Endodermal cell (in vitro differentiated cells): ENCODE results near the gene BMPR2. TPM values are rescaled to one million over a fixed set of nuclear protein-coding genes. Genes with fewer than 3 reads are reported as not detected.

Experiments used
- DNase-seq: peaks from one replicate; pipeline ENCODE4 v3.0.0-alpha.2; 2017
- H3K27ac ChIP-seq: 2 replicates; pipeline ENCODE4 v1.5.1; 2013; ENCODE audit warnings: mild to moderate bottlenecking, low read depth, low read length, moderate library complexity
- H3K27me3 ChIP-seq: 2 replicates; pipeline ENCODE4 v1.6.1; 2013; ENCODE audit warnings: mild to moderate bottlenecking, low read length, moderate library complexity; ENCODE audit not compliant: insufficient read depth, control insufficient read depth, poor library complexity, severe bottlenecking
- H3K36me3 ChIP-seq: 2 replicates; pipeline ENCODE4 v1.7.0; 2013; ENCODE audit warnings: mild to moderate bottlenecking, low read length, moderate library complexity; ENCODE audit not compliant: control insufficient read depth, insufficient read depth
- H3K4me1 ChIP-seq: one replicate; pipeline ENCODE4 v1.7.0; 2013; ENCODE audit warnings: low read length; ENCODE audit not compliant: control insufficient read depth, insufficient read depth
- H3K4me3 ChIP-seq: 2 replicates; pipeline ENCODE4 v1.5.1; 2013; ENCODE audit warnings: mild to moderate bottlenecking, low read length, moderate library complexity
- H3K9ac ChIP-seq: 2 replicates; pipeline ENCODE4 v1.6.1; 2013; ENCODE audit warnings: mild to moderate bottlenecking, low read length, moderate library complexity; ENCODE audit not compliant: poor library complexity, severe bottlenecking; ENCODE audit errors: extremely low read depth
- H3K9me3 ChIP-seq: 2 replicates; pipeline ENCODE4 v1.6.1; 2013; ENCODE audit warnings: mild to moderate bottlenecking, low read length, moderate library complexity; ENCODE audit not compliant: control insufficient read depth
- H3K27ac Mint-ChIP-seq: 2 replicates; pipeline ENCODE4 v1.8.0; 2020; ENCODE audit warnings: mixed read lengths
- H3K27me3 Mint-ChIP-seq: 2 replicates; pipeline ENCODE4 v1.8.0; 2021; ENCODE audit warnings: mild to moderate bottlenecking, mixed read lengths; ENCODE audit not compliant: insufficient read depth
- H3K36me3 Mint-ChIP-seq: 2 replicates; pipeline ENCODE4 v1.8.0; 2020; ENCODE audit warnings: low read depth, mixed read lengths
- H3K4me1 Mint-ChIP-seq: 2 replicates; pipeline ENCODE4 v1.8.0; 2020; ENCODE audit warnings: mixed read lengths
- H3K4me3 Mint-ChIP-seq: 2 replicates; pipeline ENCODE4 v1.8.0; 2020; ENCODE audit warnings: mild to moderate bottlenecking, moderate library complexity, mixed read lengths
- H3K9me3 Mint-ChIP-seq: 2 replicates; pipeline ENCODE4 v1.8.0; 2020; ENCODE audit warnings: mild to moderate bottlenecking, mixed read lengths
- WGBS, 2 experiments: methylation state at CpG; one replicate each; pipeline versions ENCODE4 v1.1.5 to v1.1.7; 2013; ENCODE audit warnings: missing lambda C conversion rate in 2 of 2, mixed read lengths in 1 of 2; ENCODE audit not compliant: insufficient coverage in 1 of 2, insufficient read length in 1 of 2; 5-methylcytosine and 5-hydroxymethylcytosine counted together
- total RNA-seq, 2 donors: library from RNA; stranded (reverse); fragmentation: NEBNext Ultra II Directional in 1 of 2; extraction: Animal tissue kit (Norgen Biotek cat#: 25700) in 1 of 2; gene quantifications; 2 replicates in 1 of 2; 3 replicates in 1 of 2; pipeline ENCODE4 v1.2.1, GENCODE V29; 2021
- TF ChIP-seq, protein P1 (sequence below): fragments of 200-600 bp; sonication (generic); conservative IDR thresholded peaks from 2 replicates; pipeline ENCODE4 v1.5.0; 2021; ENCODE audit warnings: antibody characterized with exemption, mild to moderate bottlenecking

BMPR2 gene
- total RNA-seq, 2 donors from 2014 or later, result 42.2 to 56.3 TPM

DNA sequence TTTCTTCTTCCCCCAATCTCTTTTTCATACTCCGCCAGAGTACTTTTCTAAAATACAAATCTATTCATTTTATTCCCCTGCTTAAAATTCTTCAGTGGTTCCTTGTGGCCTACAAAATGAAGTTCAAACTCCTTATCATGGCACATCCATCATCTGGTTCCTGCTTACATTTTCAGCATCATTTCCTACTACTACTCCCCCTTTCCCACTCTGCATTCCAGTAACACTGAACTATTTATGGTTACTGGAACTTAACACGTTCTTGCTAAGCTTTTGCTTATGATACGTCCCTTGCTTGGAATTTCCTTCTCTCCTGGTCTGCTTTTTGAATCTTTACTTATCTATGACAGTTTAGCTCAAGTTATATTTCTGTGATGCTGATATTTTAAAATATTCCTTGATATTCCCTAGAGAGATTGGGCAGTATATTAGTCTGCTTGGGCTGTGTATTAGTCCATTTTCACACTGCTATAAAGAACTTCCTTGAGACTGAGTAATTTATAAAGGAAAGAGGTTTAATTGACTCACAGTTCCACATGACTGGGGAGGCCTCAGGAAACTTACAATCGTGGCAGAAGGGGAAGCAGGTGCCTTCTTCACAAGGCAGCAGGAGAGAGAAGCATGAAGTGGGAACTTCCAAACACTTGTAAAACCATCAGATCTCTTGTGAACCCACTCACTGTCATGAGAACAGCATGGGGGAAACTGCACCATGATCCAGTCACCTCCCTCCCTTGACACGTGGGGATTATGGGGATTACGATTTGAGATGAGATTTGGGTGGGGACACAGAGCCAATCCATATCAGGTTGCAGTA lies 53.2 kb downstream of the BMPR2 start:
- peaks cover 10% of the 10 kb centered on the region for H3K9me3 ChIP-seq
- H3K27me3 ChIP-seq, result no peaks in the 10 kb centered on the region
- no peak overlapping the region for H3K9ac ChIP-seq
- Mint-ChIP-seq H3K27ac (no peak overlapping the region), H3K4me3 (no peak overlapping the region), H3K36me3 (peaks cover 35% of the 10 kb centered on the region), H3K4me1 (peaks cover 24% of the 10 kb centered on the region), H3K27me3 (no peaks in the 10 kb centered on the region), H3K9me3 (no peaks in the 10 kb centered on the region)
- 95 to 98% methylated on average over 6 of the region's 6 CpGs for WGBS, 2 experiments
- peaks cover 7% of the 10 kb centered on the region for H3K4me1 ChIP-seq
- no peak overlapping the region for H3K4me3 ChIP-seq
- no peak for DNase-seq
- H3K27ac ChIP-seq, result no peak overlapping the region
- peaks cover 36% of the 10 kb centered on the region for H3K36me3 ChIP-seq
- TF ChIP-seq, protein P1, sequence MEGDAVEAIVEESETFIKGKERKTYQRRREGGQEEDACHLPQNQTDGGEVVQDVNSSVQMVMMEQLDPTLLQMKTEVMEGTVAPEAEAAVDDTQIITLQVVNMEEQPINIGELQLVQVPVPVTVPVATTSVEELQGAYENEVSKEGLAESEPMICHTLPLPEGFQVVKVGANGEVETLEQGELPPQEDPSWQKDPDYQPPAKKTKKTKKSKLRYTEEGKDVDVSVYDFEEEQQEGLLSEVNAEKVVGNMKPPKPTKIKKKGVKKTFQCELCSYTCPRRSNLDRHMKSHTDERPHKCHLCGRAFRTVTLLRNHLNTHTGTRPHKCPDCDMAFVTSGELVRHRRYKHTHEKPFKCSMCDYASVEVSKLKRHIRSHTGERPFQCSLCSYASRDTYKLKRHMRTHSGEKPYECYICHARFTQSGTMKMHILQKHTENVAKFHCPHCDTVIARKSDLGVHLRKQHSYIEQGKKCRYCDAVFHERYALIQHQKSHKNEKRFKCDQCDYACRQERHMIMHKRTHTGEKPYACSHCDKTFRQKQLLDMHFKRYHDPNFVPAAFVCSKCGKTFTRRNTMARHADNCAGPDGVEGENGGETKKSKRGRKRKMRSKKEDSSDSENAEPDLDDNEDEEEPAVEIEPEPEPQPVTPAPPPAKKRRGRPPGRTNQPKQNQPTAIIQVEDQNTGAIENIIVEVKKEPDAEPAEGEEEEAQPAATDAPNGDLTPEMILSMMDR, result no peak

DNA sequence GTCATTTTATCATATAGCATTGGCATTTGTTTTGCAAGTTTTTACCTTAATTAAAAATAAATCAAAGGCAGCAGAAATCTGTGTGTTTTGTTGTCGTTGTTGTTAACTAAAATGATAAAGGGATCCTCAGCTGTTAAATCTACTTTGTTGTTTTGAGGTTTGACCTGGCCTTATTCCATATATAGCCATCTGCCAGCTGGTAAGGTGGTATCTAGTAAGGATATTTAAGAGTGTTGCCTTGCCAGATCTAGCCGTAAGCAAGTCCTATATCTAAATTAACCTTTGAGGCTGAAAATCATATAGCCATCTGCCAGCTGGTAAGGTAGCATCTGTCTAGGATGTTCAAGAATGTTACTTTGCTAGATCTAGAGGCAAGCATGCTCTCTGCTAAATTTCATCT lies 56.6 kb downstream of the BMPR2 start:
- H3K9me3 ChIP-seq, result peaks cover 14% of the 10 kb centered on the region
- peaks cover 23% of the 10 kb centered on the region for H3K36me3 Mint-ChIP-seq
- no peak overlapping the region for H3K4me3 Mint-ChIP-seq
- no peak for DNase-seq
- H3K27ac ChIP-seq, result no peak overlapping the region
- H3K4me3 ChIP-seq, result no peak overlapping the region
- no peak overlapping the region for H3K27ac Mint-ChIP-seq
- no peaks in the 10 kb centered on the region for H3K9me3 Mint-ChIP-seq
- TF ChIP-seq, protein P1, result no peak
- no peaks in the 10 kb centered on the region for H3K27me3 Mint-ChIP-seq
- H3K9ac ChIP-seq, result no peak overlapping the region
- WGBS, 2 experiments, result 95 to 100% methylated on average over 1 to 2 of the region's 2 CpGs
- H3K36me3 ChIP-seq, result peaks cover 43% of the 10 kb centered on the region
- H3K4me1 Mint-ChIP-seq, result peaks cover 23% of the 10 kb centered on the region
- H3K27me3 ChIP-seq, result no peaks in the 10 kb centered on the region
- peaks cover 7% of the 10 kb centered on the region for H3K4me1 ChIP-seq

DNA sequence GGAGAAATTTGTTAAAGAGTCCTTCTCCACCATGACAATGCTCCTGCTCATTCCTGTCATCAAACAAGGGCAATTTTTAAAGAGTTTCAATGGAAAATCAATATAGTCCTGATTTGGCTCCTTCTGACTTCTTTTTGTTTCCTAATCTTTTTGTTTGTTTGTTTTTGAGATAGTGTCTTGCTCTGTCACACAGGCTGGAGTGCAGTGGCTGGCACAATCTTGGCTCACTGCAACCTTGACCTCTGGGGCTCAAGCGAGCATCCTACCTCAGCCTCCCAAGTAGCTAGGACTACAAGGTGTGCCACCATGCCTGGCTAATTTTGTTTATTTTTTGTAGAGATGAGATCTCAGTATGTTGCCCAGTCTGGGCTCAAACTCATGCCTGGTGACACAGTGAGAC lies 58.3 kb downstream of the BMPR2 start:
- H3K4me3 ChIP-seq, result no peak overlapping the region
- no peaks in the 10 kb centered on the region for H3K27me3 Mint-ChIP-seq
- peaks cover 19% of the 10 kb centered on the region for H3K36me3 Mint-ChIP-seq
- H3K27ac ChIP-seq, result no peak overlapping the region
- peaks cover 29% of the 10 kb centered on the region for H3K36me3 ChIP-seq
- H3K4me1 Mint-ChIP-seq, result peaks cover 31% of the 10 kb centered on the region
- H3K4me1 ChIP-seq, result peaks cover 7% of the 10 kb centered on the region
- TF ChIP-seq, protein P1, result no peak
- no peak for DNase-seq
- H3K9ac ChIP-seq, result no peak overlapping the region
- H3K4me3 Mint-ChIP-seq, result no peak overlapping the region
- H3K9me3 Mint-ChIP-seq, result peaks cover 7% of the 10 kb centered on the region
- H3K27ac Mint-ChIP-seq, result peak overlapping the region; percentile 76
- 95% methylated on average over 1 of the region's 1 CpG; no CpG with 5 or more reads in 1 of the 2 experiments for WGBS, 2 experiments
- H3K27me3 ChIP-seq, result no peaks in the 10 kb centered on the region
- peaks cover 19% of the 10 kb centered on the region for H3K9me3 ChIP-seq
